Kidney (tissue), 14 donors: ENCODE data around the gene MBNL1. TPM values are rescaled to one million over a fixed set of nuclear protein-coding genes. Genes with fewer than 3 reads are reported as not detected.

Experiments
- DNase-seq, 5 donors: peaks; one replicate each; pipeline ENCODE4 v3.0.0-alpha.2; 2013 to 2020
- FAIRE-seq: peaks from 2 replicates; lab custom pipeline; 2012; peaks lifted over from hg19 to GRCh38; lab: Jason Lieb, UNC
- H3K27ac ChIP-seq, 2 donors: one replicate each; pipeline ENCODE4 v1.7.0; 2013; ENCODE audit warnings: low read depth in 2 of 2, low read length in 2 of 2, inconsistent platforms in 1 of 2
- H3K27me3 ChIP-seq: one replicate; pipeline ENCODE4 v1.7.1; 2013; ENCODE audit warnings: low read length, inconsistent platforms; ENCODE audit not compliant: control insufficient read depth, insufficient read depth
- H3K36me3 ChIP-seq, 3 donors: one replicate each; pipeline versions ENCODE4 v1.7.0 to v1.7.1; 2013; ENCODE audit warnings: low read length in 3 of 3, control low read depth in 1 of 3, inconsistent platforms in 1 of 3; ENCODE audit not compliant: insufficient read depth in 3 of 3, control insufficient read depth in 2 of 3
- H3K4me1 ChIP-seq, 3 donors: one replicate each; pipeline versions ENCODE4 v1.7.0 to v1.7.1; 2013; ENCODE audit warnings: low read length in 3 of 3, inconsistent platforms in 1 of 3, low read depth in 1 of 3; ENCODE audit not compliant: control insufficient read depth in 2 of 3, insufficient read depth in 2 of 3
- H3K4me3 ChIP-seq, 3 donors: one replicate each; pipeline versions ENCODE4 v1.7.0 to v1.8.1; 2013; ENCODE audit warnings: low read length in 3 of 3, control low read depth in 1 of 3, inconsistent platforms in 1 of 3
- H3K9ac ChIP-seq, 3 donors: one replicate each; pipeline versions ENCODE4 v1.7.0 to v1.7.1; 2013; ENCODE audit warnings: low read length in 3 of 3, control low read depth in 1 of 3, inconsistent platforms in 1 of 3
- H3K9me3 ChIP-seq, 3 donors: one replicate each; pipeline versions ENCODE4 v1.7.0 to v1.7.1; 2013; ENCODE audit warnings: low read length in 3 of 3, control low read depth in 1 of 3, inconsistent platforms in 1 of 3; ENCODE audit not compliant: control insufficient read depth in 2 of 3, insufficient read depth in 1 of 3
- CTCF ChIP-seq: IDR thresholded peaks from 3 replicates; pipeline ENCODE4 v1.5.1; 2012; ENCODE audit warnings: mild to moderate bottlenecking, moderate library complexity, borderline replicate concordance; ENCODE audit not compliant: insufficient read depth; ENCODE audit errors: extremely low read depth
- intact Hi-C: fragments of 100-400 bp; cut with DNase I; formaldehyde crosslinking; loops from one replicate; pipeline ENCODE4 v1.11.1; 2022
- polyA plus RNA-seq: library from polyadenylated mRNA; stranded (reverse); fragments of 350-450 nt; fragmentation: Illumina TruSeq; extraction: RNeasy Lipid Tissue Mini Kit (QIAGEN cat#74804); gene quantifications from one replicate; pipeline ENCODE4 v1.2.3, GENCODE V29; 2014; ENCODE audit warnings: low read depth, low replicate concordance; ENCODE audit not compliant: insufficient read depth
- total RNA-seq: library from RNA; stranded (reverse); fragmentation: NEBNext Ultra II Directional; extraction: Animal tissue kit (Norgen Biotek cat#: 25700); gene quantifications from one replicate; pipeline ENCODE4 v1.2.1, GENCODE V29; 2021
- donor health status: control.
- donor health status: control.
- donor health status: control.
- donor health status: control.
- donor health status: control.
- donor health status: DM: yes; HTN: yes; CAD: no.
- donor health status: Normal renal cell carcinoma (clear cell type).

Gene MBNL1
- total and polyA plus RNA-seq, 2 donors from 2014 or later = 22.0 to 167 TPM

GRCh38 chr3:152385761-152386160 lies 117.0 kb downstream of the MBNL1 start:
- Histone ChIP-seq H3K4me1 (peaks cover 0 to 31% (median 15%) of the 10 kb centered on the region in 3 donors), H3K27me3 (no peaks in the 10 kb centered on the region), H3K4me3 (no peak overlapping the region), H3K9me3 (no peaks in the 10 kb centered on the region), H3K9ac (no peak overlapping the region), H3K27ac (no peak overlapping the region), H3K36me3 (no peaks in the 10 kb centered on the region)
- TF ChIP-seq CTCF = no peak
- FAIRE-seq (no peak), DNase-seq (no peak)
- intact Hi-C loops = no loop called here

DNA sequence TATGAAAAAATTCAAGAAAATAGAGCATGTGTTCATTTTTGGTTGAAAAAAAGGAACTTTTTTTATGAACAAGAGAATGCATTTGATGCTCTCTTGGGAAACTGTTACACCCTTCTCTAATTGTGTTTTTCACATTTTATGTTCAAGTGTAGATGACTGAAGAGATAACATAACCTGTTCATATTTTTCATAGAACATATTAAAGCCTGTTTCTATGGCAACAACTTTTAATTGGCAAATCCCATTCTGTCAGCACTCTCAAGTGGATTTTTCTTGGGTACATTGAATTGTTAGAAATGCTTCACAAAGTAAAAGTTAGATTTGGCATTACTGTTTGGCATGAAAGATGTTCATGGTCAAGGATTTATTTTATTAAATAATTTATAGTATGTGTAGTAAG lies 117.5 kb downstream of the MBNL1 start:
- Histone ChIP-seq H3K9ac (no peak overlapping the region), H3K36me3 (no peaks in the 10 kb centered on the region), H3K27ac (no peak overlapping the region), H3K27me3 (no peaks in the 10 kb centered on the region), H3K4me3 (no peak overlapping the region), H3K9me3 (no peaks in the 10 kb centered on the region), H3K4me1 (peaks cover 0 to 27% (median 13%) of the 10 kb centered on the region in 3 donors)
- intact Hi-C loops = no loop called here
- FAIRE-seq (no peak), DNase-seq (no peak)
- no peak for TF ChIP-seq CTCF

- Histone ChIP-seq H3K9me3 (no peaks in the 10 kb centered on the region), H3K36me3 (no peaks in the 10 kb centered on the region), H3K4me1 (peaks cover 0 to 18% (median 3%) of the 10 kb centered on the region in 3 donors), H3K27ac (no peak overlapping the region), H3K4me3 (no peak overlapping the region), H3K9ac (no peak overlapping the region), H3K27me3 (no peaks in the 10 kb centered on the region)
- intact Hi-C loops = no loop called here
- TF ChIP-seq CTCF = no peak
- no peak for FAIRE-seq
- no peak for DNase-seq
Measured at GRCh38 chr3:152388631-152389030, 119.9 kb downstream of the MBNL1 start.
